ENCODE data around the gene SS18L1.

SS18L1 gene

DNA sequence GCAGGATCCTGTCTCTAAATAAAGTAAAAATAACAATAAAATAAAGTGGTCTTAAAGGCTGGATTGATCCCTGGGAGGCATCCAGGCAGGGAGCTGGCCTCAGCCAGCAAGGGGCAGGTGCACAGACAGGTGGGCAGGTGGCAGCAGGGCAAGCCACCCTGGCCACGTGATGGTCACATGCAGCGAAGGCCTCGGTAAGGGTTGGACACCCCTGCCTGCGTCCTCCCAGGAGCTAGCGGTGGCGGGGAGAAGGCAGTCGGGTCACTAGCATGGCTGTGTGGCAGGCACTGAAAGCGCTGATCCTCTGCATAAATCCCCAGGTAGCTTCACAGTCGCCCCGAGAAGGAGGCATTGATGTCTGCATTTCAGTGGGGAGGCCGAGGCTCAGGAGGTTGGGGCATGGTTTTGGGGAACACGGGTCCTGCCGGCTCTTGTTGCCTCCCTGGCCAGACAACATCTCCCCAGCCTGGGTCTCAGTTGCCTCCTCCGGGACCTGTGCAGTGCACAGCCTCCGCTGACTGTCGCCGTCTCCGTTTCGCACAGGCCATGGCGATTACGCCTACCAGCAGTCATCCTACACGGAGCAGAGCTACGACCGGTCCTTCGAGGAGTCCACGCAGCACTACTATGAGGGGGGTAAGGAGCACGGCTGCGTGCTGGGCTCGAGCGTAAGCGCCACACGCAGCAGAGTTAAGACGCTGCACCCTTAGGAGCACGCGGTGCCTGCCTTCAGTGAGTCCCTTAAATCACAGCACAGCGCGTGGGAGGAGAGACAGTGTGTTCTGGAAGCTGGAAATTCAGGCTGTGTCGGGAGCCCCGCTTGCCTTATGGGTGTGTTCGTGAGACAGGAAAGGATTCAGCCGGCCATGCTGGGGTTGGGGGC is 21.6 kb downstream of the SS18L1 start:
- Histone ChIP-seq H4K5ac (ENCODE audit: low read length) (no peak overlapping the region), H4K8ac (ENCODE audit: low read depth, low read length) (no peak overlapping the region), H3K4me2 (ENCODE audit: low read length) (no peak overlapping the region), H3K79me2 (ENCODE audit: control insufficient read depth, insufficient read depth, low read length) (no peaks in the 10 kb centered on the region), H3K4ac (ENCODE audit: low read depth, low read length) (no peak overlapping the region), H3K36me3 (ENCODE audit: control insufficient read depth, insufficient read depth, low read length) (peaks cover 12% of the 10 kb centered on the region), H3K56ac (ENCODE audit: low read length) (no peak overlapping the region), H3K27me3 (ENCODE audit: insufficient read depth, low read length, poor library complexity) (no peaks in the 10 kb centered on the region), H3K9ac (ENCODE audit: low read length) (no peak overlapping the region), H3K23ac (ENCODE audit: low read length) (no peak overlapping the region), H2BK5ac (ENCODE audit: low read length) (no peak overlapping the region), H2BK120ac (ENCODE audit: low read depth, low read length) (no peak overlapping the region), H2AK5ac (ENCODE audit: low read length) (no peak overlapping the region), H3K18ac (ENCODE audit: low read length) (no peak overlapping the region), H2BK15ac (replicated peaks; ENCODE audit: low read depth) (no peak overlapping the region), H3K4me3 (ENCODE audit: low read length) (no peak overlapping the region), H3K79me1 (ENCODE audit: low read length) (no peaks in the 10 kb centered on the region), H3K27ac (ENCODE audit: low read depth, low read length) (no peak overlapping the region), H3K4me1 (ENCODE audit: control insufficient read depth, low read depth, low read length) (no peaks in the 10 kb centered on the region)
- WGBS (ENCODE audit: extremely low coverage, insufficient coverage, low lambda C conversion rate): no CpG with 5 or more reads among the region's 41 CpGs
- DNase-seq: no peak

GRCh38 chr20:62165762-62166399 is 22.3 kb downstream of the SS18L1 start:
- H3K4ac ChIP-seq (ENCODE audit: low read depth, low read length): no peak overlapping the region
- no peak overlapping the region for H3K56ac ChIP-seq (ENCODE audit: low read length)
- H2BK5ac ChIP-seq (ENCODE audit: low read length): no peak overlapping the region
- no CpG with 5 or more reads among the region's 25 CpGs for WGBS (ENCODE audit: extremely low coverage, insufficient coverage, low lambda C conversion rate)
- no peak overlapping the region for H3K4me2 ChIP-seq (ENCODE audit: low read length)
- no peaks in the 10 kb centered on the region for H3K4me1 ChIP-seq (ENCODE audit: control insufficient read depth, low read depth, low read length)
- peaks cover 12% of the 10 kb centered on the region for H3K36me3 ChIP-seq (ENCODE audit: control insufficient read depth, insufficient read depth, low read length)
- H3K27me3 ChIP-seq (ENCODE audit: insufficient read depth, low read length, poor library complexity): no peaks in the 10 kb centered on the region
- H2AK5ac ChIP-seq (ENCODE audit: low read length): no peak overlapping the region
- no peaks in the 10 kb centered on the region for H3K79me2 ChIP-seq (ENCODE audit: control insufficient read depth, insufficient read depth, low read length)
- no peak for DNase-seq
- no peak overlapping the region for H2BK15ac ChIP-seq (replicated peaks; ENCODE audit: low read depth)
- no peak overlapping the region for H3K9ac ChIP-seq (ENCODE audit: low read length)
- no peak overlapping the region for H4K5ac ChIP-seq (ENCODE audit: low read length)
- no peak overlapping the region for H3K27ac ChIP-seq (ENCODE audit: low read depth, low read length)
- H2BK120ac ChIP-seq (ENCODE audit: low read depth, low read length): no peak overlapping the region
- no peak overlapping the region for H4K8ac ChIP-seq (ENCODE audit: low read depth, low read length)
- no peak overlapping the region for H3K4me3 ChIP-seq (ENCODE audit: low read length)
- H3K79me1 ChIP-seq (ENCODE audit: low read length): no peaks in the 10 kb centered on the region
- no peak overlapping the region for H3K18ac ChIP-seq (ENCODE audit: low read length)
- no peak overlapping the region for H3K23ac ChIP-seq (ENCODE audit: low read length)

DNA sequence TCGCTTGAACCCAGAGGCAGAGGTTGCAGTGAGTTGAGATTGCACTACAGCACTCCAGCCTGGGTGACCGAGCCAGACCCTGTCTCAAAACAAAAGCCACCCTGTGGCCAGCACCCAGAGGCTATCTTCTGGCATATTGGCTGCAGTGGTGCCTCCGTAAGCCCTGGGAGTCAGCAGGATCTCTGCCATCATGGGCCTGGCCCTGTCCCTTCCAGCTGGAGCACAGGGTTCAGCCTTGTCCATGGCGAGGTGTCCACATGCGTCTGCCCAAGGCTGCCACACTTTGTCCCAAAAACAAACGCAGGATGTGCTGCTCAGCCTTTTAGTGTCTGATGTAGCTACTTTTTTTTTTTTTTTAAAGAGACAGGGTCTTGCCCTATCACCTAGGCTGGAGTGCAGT is 23.9 kb downstream of the SS18L1 start:
- peaks cover 11% of the 10 kb centered on the region for H3K36me3 ChIP-seq (ENCODE audit: control insufficient read depth, insufficient read depth, low read length)
- no peak overlapping the region for H3K4me3 ChIP-seq (ENCODE audit: low read length)

GRCh38 chr20:62168061-62168460 is 24.5 kb downstream of the SS18L1 start:
- Histone ChIP-seq H3K4ac (ENCODE audit: low read depth, low read length) (no peak overlapping the region), H3K36me3 (ENCODE audit: control insufficient read depth, insufficient read depth, low read length) (peaks cover 8% of the 10 kb centered on the region), H3K27me3 (ENCODE audit: insufficient read depth, low read length, poor library complexity) (no peaks in the 10 kb centered on the region), H3K9ac (ENCODE audit: low read length) (no peak overlapping the region), H3K4me3 (ENCODE audit: low read length) (no peak overlapping the region), H3K4me1 (ENCODE audit: control insufficient read depth, low read depth, low read length) (no peaks in the 10 kb centered on the region), H4K5ac (ENCODE audit: low read length) (no peak overlapping the region), H3K18ac (ENCODE audit: low read length) (no peak overlapping the region), H4K8ac (ENCODE audit: low read depth, low read length) (no peak overlapping the region), H3K79me1 (ENCODE audit: low read length) (no peaks in the 10 kb centered on the region), H2AK5ac (ENCODE audit: low read length) (no peak overlapping the region), H3K56ac (ENCODE audit: low read length) (no peak overlapping the region), H3K23ac (ENCODE audit: low read length) (no peak overlapping the region), H3K4me2 (ENCODE audit: low read length) (no peak overlapping the region), H3K79me2 (ENCODE audit: control insufficient read depth, insufficient read depth, low read length) (no peaks in the 10 kb centered on the region), H3K27ac (ENCODE audit: low read depth, low read length) (no peak overlapping the region), H2BK120ac (ENCODE audit: low read depth, low read length) (no peak overlapping the region), H2BK5ac (ENCODE audit: low read length) (no peak overlapping the region), H2BK15ac (replicated peaks; ENCODE audit: low read depth) (no peak overlapping the region)
- WGBS (ENCODE audit: extremely low coverage, insufficient coverage, low lambda C conversion rate): no CpG with 5 or more reads among the region's 4 CpGs
- DNase-seq: no peak

More for the DNA sequence above, 23.9 kb downstream of the SS18L1 start:
- no peak overlapping the region for H3K18ac ChIP-seq (ENCODE audit: low read length)
- no peak overlapping the region for H3K27ac ChIP-seq (ENCODE audit: low read depth, low read length)
- H3K27me3 ChIP-seq (ENCODE audit: insufficient read depth, low read length, poor library complexity): no peaks in the 10 kb centered on the region
- no peak overlapping the region for H3K4ac ChIP-seq (ENCODE audit: low read depth, low read length)
- H3K9ac ChIP-seq (ENCODE audit: low read length): no peak overlapping the region
- no peaks in the 10 kb centered on the region for H3K79me2 ChIP-seq (ENCODE audit: control insufficient read depth, insufficient read depth, low read length)
- H3K79me1 ChIP-seq (ENCODE audit: low read length): no peaks in the 10 kb centered on the region
- H2BK5ac ChIP-seq (ENCODE audit: low read length): no peak overlapping the region
- no peaks in the 10 kb centered on the region for H3K4me1 ChIP-seq (ENCODE audit: control insufficient read depth, low read depth, low read length)
- no peak overlapping the region for H2BK120ac ChIP-seq (ENCODE audit: low read depth, low read length)
- no peak for DNase-seq
- no peak overlapping the region for H2AK5ac ChIP-seq (ENCODE audit: low read length)
- no peak overlapping the region for H4K5ac ChIP-seq (ENCODE audit: low read length)
- no peak overlapping the region for H2BK15ac ChIP-seq (replicated peaks; ENCODE audit: low read depth)
- no peak overlapping the region for H3K56ac ChIP-seq (ENCODE audit: low read length)
- no peak overlapping the region for H3K4me2 ChIP-seq (ENCODE audit: low read length)
- no peak overlapping the region for H4K8ac ChIP-seq (ENCODE audit: low read depth, low read length)
- no peak overlapping the region for H3K23ac ChIP-seq (ENCODE audit: low read length)
- WGBS (ENCODE audit: extremely low coverage, insufficient coverage, low lambda C conversion rate): no CpG with 5 or more reads among the region's 6 CpGs

DNA sequence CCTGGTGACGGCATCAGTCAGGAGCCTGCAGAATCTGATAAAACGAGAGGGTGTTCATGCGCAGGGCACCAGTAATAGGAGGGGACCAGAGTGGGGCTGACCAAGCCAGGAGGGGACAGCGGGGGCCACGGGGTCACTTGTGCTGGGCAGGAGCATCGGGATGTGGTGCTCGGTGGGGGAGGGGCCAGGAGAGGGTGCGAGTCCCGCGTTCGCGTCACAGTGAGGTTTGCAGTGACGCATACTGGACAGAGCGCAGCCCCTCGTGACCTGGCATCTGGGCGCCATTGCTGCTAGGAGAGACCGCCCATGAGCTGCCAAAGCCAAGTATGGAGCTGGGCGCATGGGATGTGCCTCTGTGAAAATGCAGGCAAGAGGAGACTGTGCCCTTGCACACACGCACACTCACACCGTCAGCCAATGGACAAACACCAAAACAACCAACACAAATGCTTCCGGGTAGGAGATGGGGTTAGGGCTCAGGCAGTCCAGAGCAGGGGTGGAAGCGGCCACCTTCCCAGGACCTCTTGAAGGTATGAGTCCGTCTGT is 25.4 kb downstream of the SS18L1 start:
- H3K4me2 ChIP-seq (ENCODE audit: low read length): no peak overlapping the region
- H3K36me3 ChIP-seq (ENCODE audit: control insufficient read depth, insufficient read depth, low read length): peaks cover 8% of the 10 kb centered on the region

More for the DNA sequence above, 25.4 kb downstream of the SS18L1 start:
- no CpG with 5 or more reads among the region's 23 CpGs for WGBS (ENCODE audit: extremely low coverage, insufficient coverage, low lambda C conversion rate)
- Histone ChIP-seq H3K27ac (ENCODE audit: low read depth, low read length) (no peak overlapping the region), H3K79me2 (ENCODE audit: control insufficient read depth, insufficient read depth, low read length) (no peaks in the 10 kb centered on the region), H2BK120ac (ENCODE audit: low read depth, low read length) (no peak overlapping the region), H2BK5ac (ENCODE audit: low read length) (no peak overlapping the region), H3K23ac (ENCODE audit: low read length) (no peak overlapping the region), H3K4ac (ENCODE audit: low read depth, low read length) (no peak overlapping the region), H4K5ac (ENCODE audit: low read length) (no peak overlapping the region), H3K4me3 (ENCODE audit: low read length) (no peak overlapping the region), H3K79me1 (ENCODE audit: low read length) (no peaks in the 10 kb centered on the region), H2AK5ac (ENCODE audit: low read length) (no peak overlapping the region), H3K4me1 (ENCODE audit: control insufficient read depth, low read depth, low read length) (no peaks in the 10 kb centered on the region), H4K8ac (ENCODE audit: low read depth, low read length) (no peak overlapping the region), H3K56ac (ENCODE audit: low read length) (no peak overlapping the region), H3K9ac (ENCODE audit: low read length) (no peak overlapping the region), H3K27me3 (ENCODE audit: insufficient read depth, low read length, poor library complexity) (no peaks in the 10 kb centered on the region), H2BK15ac (replicated peaks; ENCODE audit: low read depth) (no peak overlapping the region), H3K18ac (ENCODE audit: low read length) (no peak overlapping the region)
- no peak for DNase-seq

All from mesendoderm (in vitro differentiated cells).